Stimulated activated CD8-positive, alpha-beta memory T cell treated with anti-CD3 and anti-CD28 coated beads, Interleukin-15, amount 100 ng/mL, for 48 hours (primary cell): Measurements from ENCODE around the gene CHD9.
"Not testable (repeated sequence)": the region's sequence is repeated elsewhere in the genome, so short reads cannot be mapped to it uniquely, and the experiment has no call there.

ENCODE experiments used
- DNase-seq, 2 donors: peaks; one replicate each; pipeline ENCODE4 v3.0.0-alpha.2; 2020; ENCODE audit warnings: low read depth in 2 of 2

CHD9 gene

GRCh38 chr16:53071748-53072301 lies 17.0 kb downstream of the CHD9 start:
- no peak for DNase-seq

GRCh38 chr16:53073022-53073421 lies 18.2 kb downstream of the CHD9 start:
- no peak for DNase-seq

- not testable (repeated sequence) for DNase-seq
Observed at GRCh38 chr16:53074296-53074695, 19.5 kb downstream of the CHD9 start.

- not testable (repeated sequence) for DNase-seq
Observed at GRCh38 chr16:53075461-53075860, 20.7 kb downstream of the CHD9 start.

GRCh38 chr16:53078247-53078646 lies 23.5 kb downstream of the CHD9 start:
- DNase-seq, result no peak

- no peak for DNase-seq
Observed at GRCh38 chr16:53078765-53079485, 24.1 kb downstream of the CHD9 start.

GRCh38 chr16:53080345-53081031 lies 25.7 kb downstream of the CHD9 start:
- DNase-seq, result no peak

- DNase-seq, result no peak
Observed at GRCh38 chr16:53081032-53081424, 26.2 kb downstream of the CHD9 start.

GRCh38 chr16:53081686-53082407 lies 27.1 kb downstream of the CHD9 start:
- DNase-seq, result no peak

- DNase-seq, result no peak
Observed at GRCh38 chr16:53082509-53082908, 27.7 kb downstream of the CHD9 start.

GRCh38 chr16:53083119-53083518 lies 28.3 kb downstream of the CHD9 start:
- no peak for DNase-seq

GRCh38 chr16:53084141-53084541 lies 29.4 kb downstream of the CHD9 start:
- no peak for DNase-seq

- DNase-seq, result no peak
Observed at GRCh38 chr16:53084746-53085334, 30.0 kb downstream of the CHD9 start.

- DNase-seq, result no peak
Observed at GRCh38 chr16:53085369-53085843, 30.6 kb downstream of the CHD9 start.

- no peak for DNase-seq
Observed at GRCh38 chr16:53085931-53086421, 31.2 kb downstream of the CHD9 start.

- DNase-seq, result no peak
Observed at GRCh38 chr16:53087101-53087500, 32.3 kb downstream of the CHD9 start.

- DNase-seq, result no peak
Observed at GRCh38 chr16:53089434-53090285, 34.9 kb downstream of the CHD9 start.

GRCh38 chr16:53090286-53090590 lies 35.4 kb downstream of the CHD9 start:
- no peak for DNase-seq

GRCh38 chr16:53090591-53091411 lies 36.0 kb downstream of the CHD9 start:
- peak in 1 of 2 donors; percentile 15 for DNase-seq
